ENCODE results near the gene CCDC171.
"Not testable (repeated sequence)": the region's sequence is repeated elsewhere in the genome, so short reads cannot be mapped to it uniquely, and the experiment has no call there.

The CCDC171 gene

DNA sequence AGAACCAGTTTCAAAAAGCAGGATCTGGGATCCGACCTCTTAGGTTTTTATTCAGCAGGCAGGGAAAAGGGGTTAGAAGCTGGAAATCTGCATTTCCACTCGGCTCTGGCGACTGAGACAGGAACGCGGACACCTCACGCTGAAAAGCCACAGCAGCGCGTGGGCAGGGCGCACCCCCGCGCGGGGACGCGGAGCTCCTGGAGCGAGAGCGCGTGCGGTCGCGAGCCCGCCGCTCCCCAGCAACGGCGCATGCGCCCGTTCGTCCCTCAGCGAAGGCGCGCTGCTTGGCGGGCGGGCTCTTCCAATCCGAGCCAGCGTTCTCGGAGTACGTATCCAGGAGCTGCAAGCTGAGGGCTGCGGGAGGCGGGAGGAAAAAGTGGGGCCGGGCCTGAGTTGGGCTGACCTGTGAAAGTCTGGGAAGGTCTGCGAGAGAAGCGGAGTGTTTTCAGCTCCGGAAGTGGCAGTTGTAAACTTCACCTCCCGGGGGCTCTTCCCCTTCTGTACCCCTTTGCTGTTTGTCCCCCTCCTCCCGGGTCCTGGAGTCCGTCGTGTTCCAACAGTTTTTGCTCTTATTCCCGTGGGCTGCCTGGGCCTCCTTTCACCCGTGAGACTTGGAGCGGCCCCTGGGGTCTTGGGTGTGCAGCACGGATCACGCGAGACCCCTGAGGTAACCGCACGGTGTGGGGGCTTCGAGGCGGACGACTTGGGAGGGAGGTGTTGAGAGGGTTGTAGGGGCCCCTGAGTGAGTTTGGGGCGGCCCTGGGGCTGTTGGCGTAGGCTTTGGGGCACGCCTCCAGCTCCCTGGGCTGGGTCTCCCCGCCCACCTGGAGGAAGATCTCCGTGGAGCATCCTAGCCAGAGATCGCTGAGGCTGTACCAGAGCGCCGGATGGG, at the start of gene CCDC171:
CCDC171 (plus strand) TSS at position 408 of the 892 bp plus-strand sequence. CDS start 11,046 bp downstream, outside the sequence.
- DNase-seq (ENCODE audit: low spot score) = peak; percentile 95

- DNase-seq (ENCODE audit: low spot score) = no peak
These were observed 46.9 kb upstream of the CCDC171 start for GRCh38 chr9:15505921-15506320.

GRCh38 chr9:15509931-15510788, 42.7 kb upstream of the CCDC171 start:
- peak; percentile 72 for DNase-seq (ENCODE audit: low spot score)

- DNase-seq (ENCODE audit: low spot score) = peak; percentile 95
These were observed 41.9 kb upstream of the CCDC171 start, which contains the start of gene PSIP1 for GRCh38 chr9:15510789-15511575. TSS of gene PSIP1 (minus strand) at chr9:15510970. CDS start at chr9:15510188, 782 bp downstream.

DNA sequence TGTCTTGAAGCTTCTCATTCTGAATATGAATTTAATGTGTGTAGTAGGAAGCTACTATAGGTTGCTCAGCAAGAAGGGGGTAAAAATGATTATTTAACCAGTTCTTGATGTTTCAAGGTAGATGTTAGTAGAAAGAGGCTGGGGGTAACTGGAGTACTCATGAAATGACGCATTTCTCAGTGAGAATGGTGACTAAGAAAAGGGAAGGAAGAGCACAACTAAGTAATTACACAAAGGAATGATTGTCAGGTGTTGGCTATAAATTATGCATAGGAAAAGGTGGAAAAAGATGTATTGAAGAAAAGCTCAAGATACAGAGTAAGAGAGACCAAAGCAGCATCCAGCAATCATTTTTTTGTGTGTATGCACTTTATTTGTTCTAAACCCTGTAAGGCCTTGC, 40.6 kb upstream of the CCDC171 start:
- DNase-seq (ENCODE audit: low spot score) = no peak

GRCh38 chr9:15512889-15513288, 40.0 kb upstream of the CCDC171 start:
- DNase-seq (ENCODE audit: low spot score) = no peak

DNA sequence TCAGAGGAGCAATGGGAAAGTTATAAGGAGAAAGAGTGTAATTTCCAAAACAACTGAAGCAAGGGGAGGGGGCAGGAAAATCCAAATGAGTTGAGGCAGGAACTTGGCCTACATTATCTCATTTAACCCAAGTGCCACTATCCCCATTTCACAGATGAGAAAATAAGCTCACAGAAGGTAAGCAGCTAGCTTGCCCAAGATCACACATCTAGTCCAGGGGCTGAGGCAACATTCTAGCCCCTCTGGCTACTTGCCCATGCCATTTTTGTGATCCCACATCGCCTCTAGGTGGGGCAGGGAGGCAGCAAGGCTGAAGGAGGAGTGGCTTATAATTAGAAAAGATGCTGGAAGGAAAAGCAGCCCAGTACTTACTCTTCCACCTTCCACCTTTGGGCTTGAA, 39.5 kb upstream of the CCDC171 start:
- DNase-seq (ENCODE audit: low spot score) = no peak

GRCh38 chr9:15519831-15520230, 33.0 kb upstream of the CCDC171 start:
- no peak for DNase-seq (ENCODE audit: low spot score)

DNA sequence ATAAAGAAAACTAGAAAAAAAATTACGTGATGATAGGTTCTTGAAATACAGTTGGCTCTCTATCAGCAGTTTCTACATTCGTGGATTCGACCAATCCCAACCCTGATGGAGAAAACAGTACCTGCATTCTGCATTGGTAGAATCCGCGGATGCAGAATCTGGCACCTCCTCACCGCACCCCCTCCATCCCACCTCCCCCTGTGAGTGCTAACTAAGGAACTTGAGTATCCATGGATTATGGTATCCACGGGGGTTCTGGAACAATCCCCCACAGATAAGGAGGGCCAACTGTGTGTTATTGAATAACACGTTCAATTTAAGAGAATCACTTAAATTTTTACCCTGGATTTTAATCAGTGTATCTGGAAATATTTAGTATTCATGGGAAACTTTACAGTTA, 31.6 kb upstream of the CCDC171 start:
- no peak for DNase-seq (ENCODE audit: low spot score)

DNA sequence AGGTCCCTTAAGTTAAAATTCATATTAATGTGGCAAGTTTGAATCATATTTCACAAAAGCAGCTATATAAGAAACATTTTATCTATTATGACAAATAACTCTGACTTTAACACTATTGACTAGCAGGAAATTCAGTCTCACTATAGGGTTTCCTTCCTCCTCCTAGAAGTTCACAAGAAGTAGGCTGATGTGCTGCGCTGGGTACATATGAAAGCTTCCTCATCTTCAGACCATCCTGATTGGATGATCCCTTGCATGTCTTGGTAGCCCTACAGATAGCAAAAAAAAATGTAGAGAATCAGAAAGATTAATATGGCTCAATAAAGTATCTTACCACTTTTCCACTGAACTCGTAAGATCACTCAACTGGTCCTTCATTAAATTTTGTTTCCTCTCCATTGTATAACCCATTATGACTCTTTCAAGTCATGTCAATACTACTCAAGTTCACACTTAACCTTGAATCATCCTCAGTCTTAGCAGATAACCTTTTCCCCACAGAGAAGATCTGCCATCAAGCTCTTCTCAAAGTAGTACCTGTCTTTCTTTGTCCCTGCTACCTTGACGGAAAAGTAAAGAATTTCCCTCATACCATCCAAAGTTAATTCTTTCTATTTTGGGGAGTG, 30.6 kb upstream of the CCDC171 start:
- DNase-seq (ENCODE audit: low spot score) = no peak

DNA sequence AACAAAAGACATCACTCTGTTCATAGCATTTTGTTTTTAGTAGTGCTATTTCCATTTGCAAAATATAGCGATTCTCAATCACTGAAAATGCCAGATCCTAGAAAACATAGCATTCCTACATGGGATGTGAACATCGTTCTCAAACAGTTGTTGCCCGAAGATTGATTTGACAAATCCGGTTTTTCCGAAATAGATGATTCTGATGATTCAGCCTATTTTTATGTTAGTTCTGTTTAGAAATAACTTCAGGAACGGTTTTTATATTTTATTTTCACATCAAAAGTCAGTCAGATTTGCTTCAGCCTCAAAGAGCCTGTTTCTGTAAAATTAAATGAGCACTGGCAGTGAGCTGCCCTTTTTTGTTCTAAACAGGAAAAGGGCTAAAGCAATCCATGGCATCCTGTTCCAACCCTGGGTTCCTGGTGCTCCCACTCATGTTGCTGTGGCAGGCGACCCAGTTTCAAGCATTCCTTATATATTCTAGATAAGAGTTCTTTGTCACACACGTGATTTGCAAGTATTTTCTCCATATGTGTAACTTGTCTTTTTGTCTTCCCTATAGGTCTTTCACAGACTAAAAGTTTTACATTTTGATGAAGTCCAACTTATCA, 27.9 kb upstream of the CCDC171 start:
- DNase-seq (ENCODE audit: low spot score) = no peak

- DNase-seq (ENCODE audit: low spot score) = no peak
These were observed 26.9 kb upstream of the CCDC171 start for GRCh38 chr9:15525958-15526357.

DNA sequence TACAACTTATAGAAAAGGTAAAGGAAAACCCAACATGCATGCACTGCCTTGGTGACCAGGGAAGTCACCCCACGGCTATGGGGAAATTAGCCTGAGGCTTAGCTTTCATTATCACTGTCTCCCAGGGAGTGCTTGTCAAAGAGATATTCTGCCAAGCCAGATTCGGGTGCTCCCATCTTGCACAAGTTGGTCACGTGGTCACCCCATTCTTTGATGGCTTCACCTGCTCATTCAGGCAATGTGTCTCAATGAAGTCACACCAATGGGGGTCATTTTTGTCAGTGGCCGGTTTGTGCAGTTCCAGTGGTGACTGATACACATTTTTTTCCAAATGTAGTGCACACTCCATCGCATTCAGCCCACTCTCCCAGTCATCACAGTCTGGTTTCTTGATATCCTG, 25.8 kb upstream of the CCDC171 start:
- DNase-seq (ENCODE audit: low spot score) = not testable (repeated sequence)

- no peak for DNase-seq (ENCODE audit: low spot score)
These were observed 23.1 kb upstream of the CCDC171 start for GRCh38 chr9:15529566-15530324.

- no peak for DNase-seq (ENCODE audit: low spot score)
These were observed 21.5 kb upstream of the CCDC171 start for GRCh38 chr9:15531380-15531779.

GRCh38 chr9:15541872-15542271, 11.0 kb upstream of the CCDC171 start:
- DNase-seq (ENCODE audit: low spot score) = no peak

GRCh38 chr9:15542624-15543023, 10.2 kb upstream of the CCDC171 start:
- no peak for DNase-seq (ENCODE audit: low spot score)

- DNase-seq (ENCODE audit: low spot score) = no peak
These were observed 9.6 kb upstream of the CCDC171 start for GRCh38 chr9:15543047-15543813.

DNA sequence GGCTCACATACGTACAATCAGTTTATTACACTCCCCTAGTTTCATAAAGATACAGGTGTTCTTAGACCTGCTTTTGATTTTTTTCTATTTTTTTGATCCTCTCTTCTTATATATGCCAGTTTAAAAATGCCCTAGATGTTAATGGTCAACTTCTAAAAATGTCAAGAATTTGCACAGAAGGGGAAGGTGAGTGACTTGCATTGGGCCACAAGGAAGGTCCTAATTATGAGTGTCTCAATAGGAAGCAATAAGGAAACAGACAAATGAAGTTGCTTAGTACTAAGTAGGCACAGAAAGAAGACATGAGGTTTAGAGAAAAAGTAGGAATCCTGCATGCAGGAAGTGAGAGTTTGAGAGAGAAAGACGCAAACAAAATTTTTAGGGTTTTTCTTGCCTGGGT, 3.2 kb upstream of the CCDC171 start:
- DNase-seq (ENCODE audit: low spot score) = no peak

DNA sequence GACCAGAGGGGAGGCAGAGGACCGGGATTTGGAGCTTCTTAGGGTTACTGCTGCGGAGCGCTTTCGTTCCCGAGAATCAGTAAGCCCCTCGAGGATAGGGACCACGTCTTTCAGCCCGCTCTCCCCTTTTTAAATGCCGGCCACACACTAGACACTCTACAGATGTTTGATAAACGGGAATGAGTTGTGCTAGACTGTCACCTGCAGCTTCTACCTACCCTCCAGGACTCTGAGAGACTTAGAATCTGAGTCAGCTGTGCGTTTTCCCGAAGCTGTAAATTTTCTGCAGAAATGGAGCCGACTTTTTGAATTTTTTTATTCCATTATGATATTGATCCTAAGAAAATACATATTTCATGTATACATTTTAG, 670 bp downstream of the CCDC171 start:
- DNase-seq (ENCODE audit: low spot score) = no peak
